IMR-90 (cell line): Measurements from ENCODE around the gene ANKRD55. TPM values are rescaled to one million over a fixed set of nuclear protein-coding genes. Genes with fewer than 3 reads are reported as not detected.
"Not testable (repeated sequence)": the region's sequence is repeated elsewhere in the genome, so short reads cannot be mapped to it uniquely, and the experiment has no call there.

Experiments
- ATAC-seq: fragments of 200-7000 bp; cut with Tn5 transposase; 2 replicates; pipeline ENCODE4 v1.9.1; 2020; ENCODE audit warnings: low read depth, mild to moderate bottlenecking, moderate library complexity
- BruUV-seq: library from RNA; stranded (reverse); fragments of 400-500 nt; replicated peaks from 2 replicates; lab custom pipeline; 2021; lab: Mats Ljungman, UMichigan
- CTCF ChIA-PET: fragments of 300-600 bp; formaldehyde crosslinking; extraction: SDS; loops from one replicate; lab custom pipeline; 2021; ENCODE audit warnings: antibody characterized with exemption; lab: Yijun Ruan, JAX
- POLR2A ChIA-PET: fragments of 300-600 bp; sonication (Branson Sonifier 250); formaldehyde crosslinking; loops from one replicate; lab custom pipeline; 2022; ENCODE audit warnings: antibody characterized with exemption; ENCODE audit not compliant: unreplicated experiment; lab: Charles Lee
- DNase-seq: peaks from one replicate; pipeline ENCODE4 v3.0.0; 2013
- H2AFZ ChIP-seq: replicated peaks from 2 replicates; pipeline ENCODE3; 2013; ENCODE audit warnings: low read length, mild to moderate bottlenecking; ENCODE audit not compliant: poor library complexity
- H2AK5ac ChIP-seq: 2 replicates; pipeline ENCODE4 v1.6.1; 2013; ENCODE audit warnings: low read depth, low read length, inconsistent platforms
- H2AK9ac ChIP-seq: replicated peaks from 2 replicates; pipeline ENCODE3; 2013; ENCODE audit warnings: mild to moderate bottlenecking, low read depth, low read length, moderate library complexity; ENCODE audit not compliant: poor library complexity
- H2BK120ac ChIP-seq: 2 replicates; pipeline ENCODE4 v1.6.1; 2013; ENCODE audit warnings: low read depth, low read length, inconsistent platforms
- H2BK15ac ChIP-seq: 3 replicates; pipeline ENCODE4 v1.6.1; 2013; ENCODE audit warnings: low read depth, low read length, inconsistent platforms
- H2BK20ac ChIP-seq: 2 replicates; pipeline ENCODE4 v1.6.1; 2013; ENCODE audit warnings: low read depth, mild to moderate bottlenecking, inconsistent platforms, low read length, moderate library complexity
- H2BK5ac ChIP-seq: 2 replicates; pipeline ENCODE4 v1.6.1; 2013; ENCODE audit warnings: mild to moderate bottlenecking, low read depth, low read length, inconsistent platforms; ENCODE audit not compliant: poor library complexity, severe bottlenecking
- H3K14ac ChIP-seq: replicated peaks from 2 replicates; pipeline ENCODE4 v1.6.1; 2013; ENCODE audit warnings: low read depth, low read length, inconsistent platforms
- H3K18ac ChIP-seq: 2 replicates; pipeline ENCODE4 v1.6.1; 2013; ENCODE audit warnings: low read depth, low read length, control low read depth
- H3K23ac ChIP-seq: 2 replicates; pipeline ENCODE4 v1.6.1; 2013; ENCODE audit warnings: low read depth, low read length, inconsistent platforms
- H3K27ac ChIP-seq: 2 replicates; pipeline ENCODE4 v1.5.1; 2013; ENCODE audit warnings: mild to moderate bottlenecking, control low read depth, low read length; ENCODE audit not compliant: insufficient read depth
- H3K27me3 ChIP-seq: 2 replicates; pipeline ENCODE4 v1.6.1; 2013; ENCODE audit warnings: low read length; ENCODE audit not compliant: control insufficient read depth, insufficient read depth
- H3K36me3 ChIP-seq: 2 replicates; pipeline ENCODE4 v1.6.1; 2013; ENCODE audit warnings: low read length, mixed read lengths; ENCODE audit not compliant: control insufficient read depth, insufficient read depth
- H3K4ac ChIP-seq: 2 replicates; pipeline ENCODE4 v1.6.1; 2013; ENCODE audit warnings: low read depth, low read length, inconsistent platforms
- H3K4me1 ChIP-seq: 2 replicates; pipeline ENCODE4 v1.6.1; 2013; ENCODE audit warnings: low read length, mixed read lengths; ENCODE audit not compliant: control insufficient read depth, insufficient read depth
- H3K4me2 ChIP-seq: 2 replicates; pipeline ENCODE4 v1.6.1; 2013; ENCODE audit warnings: low read depth, mild to moderate bottlenecking, control low read depth, low read length, moderate library complexity
- H3K4me3 ChIP-seq: 2 replicates; pipeline ENCODE4 v1.5.1; 2013; ENCODE audit warnings: low read depth, mild to moderate bottlenecking, control low read depth, low read length, moderate library complexity; ENCODE audit not compliant: insufficient read depth
- H3K56ac ChIP-seq: 2 replicates; pipeline ENCODE4 v1.6.1; 2013; ENCODE audit warnings: low read length, inconsistent platforms; ENCODE audit not compliant: insufficient read depth; ENCODE audit errors: extremely low read depth
- H3K79me1 ChIP-seq, 2 experiments: 2 replicates each; pipeline ENCODE4 v1.6.1; 2013; ENCODE audit warnings: low read length in 2 of 2, inconsistent platforms in 1 of 2, low read depth in 1 of 2
- H3K9ac ChIP-seq: 2 replicates; pipeline ENCODE4 v1.6.1; 2013; ENCODE audit warnings: low read depth, low read length, control low read depth
- H3K9me1 ChIP-seq: 2 replicates; pipeline ENCODE4 v1.6.1; 2013; ENCODE audit warnings: low read length, inconsistent platforms; ENCODE audit not compliant: insufficient read depth
- H3K9me3 ChIP-seq: 2 replicates; pipeline ENCODE4 v1.6.1; 2013; ENCODE audit warnings: low read length; ENCODE audit not compliant: control insufficient read depth, insufficient read depth
- H4K20me1 ChIP-seq: 2 replicates; pipeline ENCODE4 v1.6.1; 2013; ENCODE audit warnings: low read length, inconsistent platforms; ENCODE audit not compliant: insufficient read depth
- H4K5ac ChIP-seq: 2 replicates; pipeline ENCODE4 v1.6.1; 2013; ENCODE audit warnings: mild to moderate bottlenecking, low read depth, low read length, control low read depth
- H4K8ac ChIP-seq, 2 experiments: 2 replicates each; pipeline ENCODE4 v1.6.1; 2013; ENCODE audit warnings: low read depth in 2 of 2, low read length in 2 of 2, control low read depth in 1 of 2, inconsistent platforms in 1 of 2
- H4K91ac ChIP-seq: 2 replicates; pipeline ENCODE4 v1.6.1; 2013; ENCODE audit warnings: low read depth, low read length, inconsistent platforms; ENCODE audit not compliant: insufficient read depth
- CEBPB ChIP-seq: IDR thresholded peaks from 2 replicates; pipeline ENCODE4 v1.6.1; 2012; ENCODE audit warnings: low read depth, low read length, improper control_type of control experiment
- WGBS, 2 experiments: methylation state at CpG; one replicate each; pipeline versions ENCODE4 v1.1.5 to v1.1.7; 2013; ENCODE audit warnings: missing lambda C conversion rate in 2 of 2; ENCODE audit not compliant: insufficient read length in 1 of 2; ENCODE audit errors: extremely low coverage in 2 of 2; 5-methylcytosine and 5-hydroxymethylcytosine counted together
- dilution Hi-C: fragments of 300-500 bp; cut with HindIII; formaldehyde crosslinking; loops from one replicate; pipeline ENCODE4 v1.14.3; 2018; ENCODE audit warnings: low sequenced_read_pairs; ENCODE audit not compliant: unreplicated experiment
- in situ Hi-C: fragments of 300-500 bp; cut with MboI; formaldehyde crosslinking; loops from 3 replicates; pipeline ENCODE4 v1.14.3; 2019; ENCODE audit warnings: low sequenced_read_pairs, inconsistent platforms, mixed read lengths
- intact Hi-C: fragments of 100-400 bp; cut with micrococcal nuclease; formaldehyde crosslinking; loops from 2 replicates; pipeline ENCODE4 v1.10.0; 2022
- polyA plus RNA-seq, 3 experiments: library from polyadenylated mRNA; depleted of rRNA; stranded (reverse); fragments of >200 nt; gene quantifications; 2 replicates each; pipeline ENCODE4 v1.2.3, GENCODE V29; 2012; ENCODE audit warnings: low replicate concordance in 1 of 3
- total RNA-seq: library from RNA; depleted of rRNA; stranded (reverse); fragments of >200 nt; gene quantifications from 2 replicates; pipeline ENCODE4 v1.2.3, GENCODE V29; 2012

Gene ANKRD55
- total and polyA plus RNA-seq, 2 of the 4 experiments (the other 2 are of a cell fraction) = not detected

- H3K18ac ChIP-seq, H4K5ac ChIP-seq, H3K27ac ChIP-seq, H4K20me1 ChIP-seq, H2BK5ac ChIP-seq, H3K9ac ChIP-seq, H3K36me3 ChIP-seq, H3K4me2 ChIP-seq, POLR2A ChIA-PET, H2AFZ ChIP-seq, H3K14ac ChIP-seq, H2BK120ac ChIP-seq, H3K4ac ChIP-seq, H2BK15ac ChIP-seq, H4K8ac ChIP-seq, dilution Hi-C loops, H2BK20ac ChIP-seq, H4K91ac ChIP-seq, H2AK9ac ChIP-seq, CTCF ChIA-PET, H3K4me3 ChIP-seq, H3K9me1 ChIP-seq, ATAC-seq, H3K79me1 ChIP-seq, H3K56ac ChIP-seq, in situ Hi-C loops, intact Hi-C loops, H3K9me3 ChIP-seq, BruUV-seq, H3K27me3 ChIP-seq, H2AK5ac ChIP-seq, DNase-seq, H3K23ac ChIP-seq: not testable (repeated sequence)
- 0 out of 2 replicates have a peak, but pooled peaks have one; percentile 4 for TF ChIP-seq CEBPB
- peaks cover 11% of the 10 kb centered on the region for H3K4me1 ChIP-seq
- WGBS, 2 experiments = no CpG with 5 or more reads among the region's 9 CpGs
Observed at GRCh38 chr5:56150756-56151155, 82.4 kb downstream of the ANKRD55 start.
